Tibial artery (tissue), 4 donors: ENCODE measurements around the gene LRRC19.

Experiments
- DNase-seq, 2 donors: peaks; one replicate each; pipeline ENCODE4 v3.0.0-alpha.2; 2019
- H3K27ac ChIP-seq, 2 donors: fragments of 200-600 bp; sonication (generic) in 1 of 2; 1 replicate in 1 of 2; 2 replicates in 1 of 2; pipeline ENCODE4 v1.5.1; 2018 to 2019; ENCODE audit warnings: mild to moderate bottlenecking in 1 of 2
- H3K27me3 ChIP-seq, 2 donors: fragments of 200-600 bp; sonication (generic) in 1 of 2; one replicate each; pipeline versions ENCODE4 v1.5.1 to v1.6.0; 2016 to 2019
- H3K36me3 ChIP-seq, 3 donors: fragments of 200-600 bp; sonication (generic) in 2 of 3; one replicate each; pipeline ENCODE4 v1.5.1; 2016 to 2019; ENCODE audit warnings: mild to moderate bottlenecking in 2 of 3
- H3K4me1 ChIP-seq, 4 donors: fragments of 200-600 bp; sonication (generic) in 2 of 4; 1 replicate in 3 of 4; 2 replicates in 1 of 4; pipeline ENCODE4 v1.5.1; 2016 to 2019
- H3K4me3 ChIP-seq, 2 donors: fragments of 200-600 bp; sonication (generic) in 1 of 2; 1 replicate in 1 of 2; 2 replicates in 1 of 2; pipeline ENCODE4 v1.5.1; 2018 to 2019; ENCODE audit warnings: mild to moderate bottlenecking in 2 of 2
- H3K9me3 ChIP-seq, 3 donors: fragments of 200-600 bp; sonication (generic) in 1 of 3; one replicate each; pipeline ENCODE4 v1.5.1; 2016 to 2019
- CTCF ChIP-seq, 2 experiments: fragments of 200-600 bp in 1 of 2; fragments of 450-650 bp in 1 of 2; IDR thresholded peaks; one replicate each; pipeline ENCODE4 v1.5.1; 2017 to 2019; ENCODE audit warnings: antibody characterized with exemption in 2 of 2, mild to moderate bottlenecking in 1 of 2, moderate library complexity in 1 of 2
- intact Hi-C: fragments of 100-400 bp; cut with DNase I; formaldehyde crosslinking; loops from one replicate; pipeline ENCODE4 v1.15.0; 2023; ENCODE audit warnings: low total_unique reads

LRRC19 gene

GRCh38 chr9:27005491-27005890, at the start of gene LRRC19:
TSS of gene LRRC19 (minus strand) at chr9:27005672. CDS start at chr9:26999694, 5,978 bp downstream.
- H3K36me3 ChIP-seq, result peaks cover 0 to 10% (median 7%) of the 10 kb centered on the region in 3 donors
- intact Hi-C loops, result no loop called here
- no peaks in the 10 kb centered on the region for H3K27me3 ChIP-seq
- no peak within 1 kb of the TSS for H3K4me3 ChIP-seq
- no peaks in the 10 kb centered on the region for H3K4me1 ChIP-seq
- DNase-seq, result no peak
- H3K27ac ChIP-seq, result no peak within 1 kb of the TSS
- TF ChIP-seq CTCF (IDR thresholded peaks at IDR 0.05), result no peak
- no peaks in the 10 kb centered on the region for H3K9me3 ChIP-seq

- intact Hi-C loops, result no loop called here
- no peak overlapping the region for H3K27ac ChIP-seq
These were observed 49.4 kb upstream of the LRRC19 start for GRCh38 chr9:27054841-27055240.

GRCh38 chr9:27054125-27054524, 48.7 kb upstream of the LRRC19 start:
- H3K4me1 ChIP-seq, result peaks cover 0 to 19% (median 0%) of the 10 kb centered on the region in 4 donors
- H3K27me3 ChIP-seq, result no peaks in the 10 kb centered on the region
- DNase-seq, result no peak
- H3K9me3 ChIP-seq, result no peaks in the 10 kb centered on the region
- TF ChIP-seq CTCF (IDR thresholded peaks at IDR 0.05), result no peak
- peaks cover 2 to 11% (median 7%) of the 10 kb centered on the region in 3 donors for H3K36me3 ChIP-seq
- H3K4me3 ChIP-seq, result no peak overlapping the region
- intact Hi-C loops, result no loop called here
- H3K27ac ChIP-seq, result peak overlapping the region in 1 of 2 donors; percentile 35

More at GRCh38 chr9:27054841-27055240, 49.4 kb upstream of the LRRC19 start:
- no peaks in the 10 kb centered on the region for H3K9me3 ChIP-seq
- H3K4me1 ChIP-seq, result peaks cover 0 to 19% (median 0%) of the 10 kb centered on the region in 4 donors
- no peak for DNase-seq
- no peak overlapping the region for H3K4me3 ChIP-seq
- peaks cover 0 to 11% (median 7%) of the 10 kb centered on the region in 3 donors for H3K36me3 ChIP-seq
- H3K27me3 ChIP-seq, result no peaks in the 10 kb centered on the region
- TF ChIP-seq CTCF (IDR thresholded peaks at IDR 0.05), result no peak

GRCh38 chr9:27053369-27054022, 48.0 kb upstream of the LRRC19 start:
- Histone ChIP-seq H3K4me1 (peaks cover 0 to 19% (median 0%) of the 10 kb centered on the region in 4 donors), H3K27ac (peak overlapping the region in 1 of 2 donors; percentile 35), H3K9me3 (no peaks in the 10 kb centered on the region), H3K36me3 (peaks cover 7 to 11% (median 8%) of the 10 kb centered on the region in 3 donors), H3K4me3 (no peak overlapping the region), H3K27me3 (no peaks in the 10 kb centered on the region)
- intact Hi-C loops, result no loop called here
- no peak for DNase-seq
- TF ChIP-seq CTCF (IDR thresholded peaks at IDR 0.05), result no peak

GRCh38 chr9:27047136-27047535, 41.7 kb upstream of the LRRC19 start:
- Histone ChIP-seq H3K36me3 (peaks cover 0 to 21% (median 0%) of the 10 kb centered on the region in 3 donors), H3K4me3 (no peak overlapping the region), H3K9me3 (no peaks in the 10 kb centered on the region), H3K27ac (no peak overlapping the region), H3K4me1 (no peaks in the 10 kb centered on the region), H3K27me3 (no peaks in the 10 kb centered on the region)
- DNase-seq, result no peak
- no peak for TF ChIP-seq CTCF (IDR thresholded peaks at IDR 0.05)
- intact Hi-C loops, result no loop called here
